Spleen (tissue), 7 donors: ENCODE data around the gene INSYN1.

ENCODE experiments used
- POLR2A ChIP-seq, 3 donors: fragments of 450-650 bp; IDR thresholded peaks; one replicate each; pipeline ENCODE4 v1.5.1; 2017; ENCODE audit warnings: antibody characterized with exemption in 3 of 3, mild to moderate bottlenecking in 1 of 3
- TF ChIP-seq, protein P1 (sequence below), 11 experiments: fragments of 200-600 bp in 7 of 11; fragments of 450-650 bp in 4 of 11; sonication (generic) in 4 of 11; IDR thresholded peaks in 8 of 11; conservative IDR thresholded peaks in 3 of 11; 1 replicate in 7 of 11; 2 replicates in 4 of 11; pipeline versions ENCODE4 v1.4.0 to v1.8.0; 2016 to 2021; ENCODE audit warnings: antibody characterized with exemption in 11 of 11, inconsistent platforms in 4 of 11, mild to moderate bottlenecking in 1 of 11
- donor health status: DM: no; HTN: no; CAD: no; lungs with moderate emphysema.
- donor health status: DM: no; HTN: no; CAD: no.
- donor health status: DM: no; HTN: no; CAD: no.

DNA sequence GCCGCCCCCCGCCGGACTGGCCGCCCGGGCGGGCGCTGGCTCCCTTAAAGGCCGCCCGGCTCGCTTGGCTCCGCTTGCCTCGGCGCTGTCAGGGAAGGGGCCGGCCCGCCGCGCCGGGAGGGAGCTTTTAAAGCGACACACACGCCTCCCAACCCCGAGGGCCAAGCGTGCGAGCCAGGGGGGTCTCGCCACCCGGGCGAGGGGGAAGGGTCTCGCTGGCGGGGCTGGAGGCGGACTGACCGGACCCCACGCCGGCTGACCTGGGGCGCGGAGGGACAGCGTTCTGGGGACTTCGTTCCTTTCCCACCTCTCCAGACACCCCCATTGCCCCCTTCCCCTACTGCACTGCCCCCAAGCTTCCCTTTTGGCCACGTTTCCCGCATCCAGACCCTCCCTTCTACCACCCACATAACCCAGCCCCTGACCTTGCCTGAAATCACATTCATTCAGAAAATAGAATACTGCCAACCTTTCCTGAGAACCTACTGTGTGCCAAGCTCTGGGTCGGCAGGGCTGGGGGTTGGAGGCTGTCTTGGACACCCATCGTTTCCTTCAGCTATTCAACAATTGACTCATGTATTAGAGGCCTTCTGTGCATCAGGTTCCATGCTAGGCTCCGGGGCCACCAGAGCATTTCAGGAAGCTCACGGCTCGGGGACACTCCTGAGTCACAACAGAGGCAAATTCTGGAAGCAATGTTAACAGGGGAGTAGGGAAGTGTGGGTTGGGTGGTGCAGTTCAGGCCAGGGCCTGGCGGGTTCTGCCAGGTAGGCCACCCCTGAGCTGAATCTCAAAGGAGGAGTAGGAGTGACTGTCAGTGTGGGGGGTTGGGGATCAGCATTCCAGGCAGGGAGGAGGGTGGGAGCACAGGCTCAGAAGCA is at the start of gene INSYN1:
- no peak for TF ChIP-seq POLR2A (IDR thresholded peaks at IDR 0.05)
- TF ChIP-seq, protein P1, sequence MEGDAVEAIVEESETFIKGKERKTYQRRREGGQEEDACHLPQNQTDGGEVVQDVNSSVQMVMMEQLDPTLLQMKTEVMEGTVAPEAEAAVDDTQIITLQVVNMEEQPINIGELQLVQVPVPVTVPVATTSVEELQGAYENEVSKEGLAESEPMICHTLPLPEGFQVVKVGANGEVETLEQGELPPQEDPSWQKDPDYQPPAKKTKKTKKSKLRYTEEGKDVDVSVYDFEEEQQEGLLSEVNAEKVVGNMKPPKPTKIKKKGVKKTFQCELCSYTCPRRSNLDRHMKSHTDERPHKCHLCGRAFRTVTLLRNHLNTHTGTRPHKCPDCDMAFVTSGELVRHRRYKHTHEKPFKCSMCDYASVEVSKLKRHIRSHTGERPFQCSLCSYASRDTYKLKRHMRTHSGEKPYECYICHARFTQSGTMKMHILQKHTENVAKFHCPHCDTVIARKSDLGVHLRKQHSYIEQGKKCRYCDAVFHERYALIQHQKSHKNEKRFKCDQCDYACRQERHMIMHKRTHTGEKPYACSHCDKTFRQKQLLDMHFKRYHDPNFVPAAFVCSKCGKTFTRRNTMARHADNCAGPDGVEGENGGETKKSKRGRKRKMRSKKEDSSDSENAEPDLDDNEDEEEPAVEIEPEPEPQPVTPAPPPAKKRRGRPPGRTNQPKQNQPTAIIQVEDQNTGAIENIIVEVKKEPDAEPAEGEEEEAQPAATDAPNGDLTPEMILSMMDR (IDR thresholded peaks at IDR 0.05 in 8 of 11, conservative IDR thresholded peaks at IDR 0.05 in 3 of 11), result no peak
